Progenitor cell of endocrine pancreas (in vitro differentiated cells): ENCODE data around the gene EBF3. TPM values are rescaled to one million over a fixed set of nuclear protein-coding genes. Genes with fewer than 3 reads are reported as not detected.

Experiments
- DNase-seq: peaks from one replicate; pipeline ENCODE4 v3.0.0; 2021; ENCODE audit warnings: low spot score; ENCODE audit not compliant: unreplicated experiment
- H3K27ac Mint-ChIP-seq: 2 replicates; pipeline ENCODE4 v1.8.0; 2021; ENCODE audit warnings: mild to moderate bottlenecking, moderate library complexity, mixed read lengths
- H3K27me3 Mint-ChIP-seq: 2 replicates; pipeline ENCODE4 v1.8.0; 2021; ENCODE audit warnings: mixed read lengths
- H3K36me3 Mint-ChIP-seq: 2 replicates; pipeline ENCODE4 v1.8.0; 2022; ENCODE audit warnings: mixed read lengths; ENCODE audit not compliant: insufficient read depth
- H3K4me1 Mint-ChIP-seq: 2 replicates; pipeline ENCODE4 v1.8.0; 2021; ENCODE audit warnings: low read depth, mixed read lengths
- H3K4me3 Mint-ChIP-seq: 2 replicates; pipeline ENCODE4 v1.8.0; 2021; ENCODE audit warnings: low read depth, mild to moderate bottlenecking, moderate library complexity, mixed read lengths
- H3K9me3 Mint-ChIP-seq: 2 replicates; pipeline ENCODE4 v1.8.0; 2021; ENCODE audit warnings: low read depth, mixed read lengths
- total RNA-seq: library from RNA; stranded (reverse); gene quantifications from 2 replicates; pipeline ENCODE4 v1.2.1, GENCODE V29; 2021
- TF ChIP-seq, protein P1 (sequence below): fragments of 200-600 bp; sonication (generic); IDR thresholded peaks from one replicate; pipeline ENCODE4 v1.5.0; 2021; ENCODE audit warnings: antibody characterized with exemption, mild to moderate bottlenecking; ENCODE audit not compliant: unreplicated experiment

The EBF3 gene
- total RNA-seq, 1 donor from 2014 or later: 0.19 TPM

DNA sequence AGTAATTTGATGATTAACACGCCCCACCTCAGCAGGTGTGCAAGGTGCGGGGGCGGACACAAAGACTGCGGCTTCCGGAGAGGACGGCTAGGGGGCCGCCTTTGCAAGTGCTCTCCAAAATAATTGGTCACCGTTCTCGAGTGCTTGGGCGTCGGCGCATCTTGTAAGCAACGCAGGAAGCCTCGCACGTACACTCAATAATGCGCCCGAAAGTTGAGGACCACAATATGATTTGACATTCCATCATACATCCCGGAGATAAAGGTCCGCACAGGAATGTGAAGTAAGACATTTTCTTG is 114.7 kb downstream of the EBF3 start:
- Mint-ChIP-seq H3K4me1 (peaks cover 37% of the 10 kb centered on the region), H3K36me3 (no peaks in the 10 kb centered on the region), H3K27ac (no peak overlapping the region), H3K27me3 (peaks cover 91% of the 10 kb centered on the region), H3K4me3 (no peak overlapping the region), H3K9me3 (no peaks in the 10 kb centered on the region)
- TF ChIP-seq, protein P1, sequence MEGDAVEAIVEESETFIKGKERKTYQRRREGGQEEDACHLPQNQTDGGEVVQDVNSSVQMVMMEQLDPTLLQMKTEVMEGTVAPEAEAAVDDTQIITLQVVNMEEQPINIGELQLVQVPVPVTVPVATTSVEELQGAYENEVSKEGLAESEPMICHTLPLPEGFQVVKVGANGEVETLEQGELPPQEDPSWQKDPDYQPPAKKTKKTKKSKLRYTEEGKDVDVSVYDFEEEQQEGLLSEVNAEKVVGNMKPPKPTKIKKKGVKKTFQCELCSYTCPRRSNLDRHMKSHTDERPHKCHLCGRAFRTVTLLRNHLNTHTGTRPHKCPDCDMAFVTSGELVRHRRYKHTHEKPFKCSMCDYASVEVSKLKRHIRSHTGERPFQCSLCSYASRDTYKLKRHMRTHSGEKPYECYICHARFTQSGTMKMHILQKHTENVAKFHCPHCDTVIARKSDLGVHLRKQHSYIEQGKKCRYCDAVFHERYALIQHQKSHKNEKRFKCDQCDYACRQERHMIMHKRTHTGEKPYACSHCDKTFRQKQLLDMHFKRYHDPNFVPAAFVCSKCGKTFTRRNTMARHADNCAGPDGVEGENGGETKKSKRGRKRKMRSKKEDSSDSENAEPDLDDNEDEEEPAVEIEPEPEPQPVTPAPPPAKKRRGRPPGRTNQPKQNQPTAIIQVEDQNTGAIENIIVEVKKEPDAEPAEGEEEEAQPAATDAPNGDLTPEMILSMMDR: no peak
- DNase-seq: no peak

GRCh38 chr10:129848696-129849451 is 115.2 kb downstream of the EBF3 start:
- H3K9me3 Mint-ChIP-seq: no peaks in the 10 kb centered on the region
- H3K27me3 Mint-ChIP-seq: peaks cover 91% of the 10 kb centered on the region
- H3K4me1 Mint-ChIP-seq: peaks cover 31% of the 10 kb centered on the region
- TF ChIP-seq, protein P1: no peak
- no peak overlapping the region for H3K4me3 Mint-ChIP-seq
- H3K27ac Mint-ChIP-seq: no peak overlapping the region
- no peaks in the 10 kb centered on the region for H3K36me3 Mint-ChIP-seq
- DNase-seq: no peak

GRCh38 chr10:129847741-129848483 is 116.2 kb downstream of the EBF3 start:
- no peaks in the 10 kb centered on the region for H3K9me3 Mint-ChIP-seq
- H3K4me1 Mint-ChIP-seq: peaks cover 23% of the 10 kb centered on the region
- DNase-seq: no peak
- H3K27me3 Mint-ChIP-seq: peaks cover 93% of the 10 kb centered on the region
- TF ChIP-seq, protein P1: no peak
- no peak overlapping the region for H3K4me3 Mint-ChIP-seq
- H3K36me3 Mint-ChIP-seq: no peaks in the 10 kb centered on the region
- H3K27ac Mint-ChIP-seq: no peak overlapping the region

- Mint-ChIP-seq H3K36me3 (no peaks in the 10 kb centered on the region), H3K4me3 (no peak overlapping the region), H3K9me3 (no peaks in the 10 kb centered on the region), H3K27ac (no peak overlapping the region), H3K4me1 (peaks cover 19% of the 10 kb centered on the region), H3K27me3 (peaks cover 93% of the 10 kb centered on the region)
- TF ChIP-seq, protein P1: no peak
- no peak for DNase-seq
Measured at GRCh38 chr10:129846991-129847391, 117.1 kb downstream of the EBF3 start.

DNA sequence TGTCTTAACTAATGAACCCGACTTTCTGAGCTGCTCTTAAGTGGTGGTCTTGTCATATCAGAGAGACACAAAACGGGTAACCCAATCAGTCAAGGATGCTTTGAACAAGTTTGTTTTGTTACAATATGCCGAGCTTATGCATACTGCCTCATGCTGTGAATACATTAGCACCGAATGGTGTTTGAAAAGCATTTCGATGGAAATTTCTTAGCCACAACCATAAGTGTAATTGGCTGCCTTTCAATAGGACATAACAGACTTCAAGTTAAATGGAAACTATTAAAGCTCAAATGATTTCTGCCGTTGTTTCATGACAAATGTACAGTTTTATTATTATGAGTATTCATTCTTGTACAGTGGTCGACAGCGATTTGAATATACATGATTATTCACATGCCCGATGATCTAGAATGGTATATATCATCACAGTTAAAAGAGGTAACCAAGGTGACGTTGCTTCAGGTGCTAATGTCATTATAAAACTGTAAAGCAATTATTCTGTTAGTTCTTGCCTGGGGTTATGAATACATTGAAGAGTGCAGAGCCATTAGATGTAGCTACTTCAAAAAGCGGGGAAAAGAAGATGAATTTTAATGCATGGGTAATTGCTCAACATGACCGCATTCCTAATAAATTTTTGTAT is 118.8 kb downstream of the EBF3 start:
- Mint-ChIP-seq H3K9me3 (no peaks in the 10 kb centered on the region), H3K27ac (no peak overlapping the region), H3K4me3 (no peak overlapping the region), H3K27me3 (peaks cover 98% of the 10 kb centered on the region), H3K4me1 (peaks cover 7% of the 10 kb centered on the region), H3K36me3 (no peaks in the 10 kb centered on the region)
- no peak for DNase-seq
- TF ChIP-seq, protein P1: no peak
